Sigmoid colon (tissue), 7 donors: ENCODE measurements around the gene LGMN. TPM values are rescaled to one million over a fixed set of nuclear protein-coding genes. Genes with fewer than 3 reads are reported as not detected.

Experiments
- DNase-seq: peaks from one replicate; pipeline ENCODE4 v3.0.0-alpha.2; 2019
- H3K27ac ChIP-seq, 4 donors: fragments of 200-600 bp; sonication (generic); one replicate each; pipeline ENCODE4 v1.5.1; 2016 to 2019; ENCODE audit warnings: mild to moderate bottlenecking in 1 of 4
- H3K27me3 ChIP-seq, 3 donors: fragments of 200-600 bp; sonication (generic); one replicate each; pipeline ENCODE4 v1.5.1; 2019; ENCODE audit warnings: mild to moderate bottlenecking in 1 of 3
- H3K36me3 ChIP-seq, 4 donors: fragments of 200-600 bp; sonication (generic); one replicate each; pipeline ENCODE4 v1.5.1; 2016 to 2019
- H3K4me1 ChIP-seq, 4 donors: fragments of 200-600 bp; sonication (generic); one replicate each; pipeline ENCODE4 v1.5.1; 2017 to 2019
- H3K4me3 ChIP-seq, 4 donors: fragments of 200-600 bp; sonication (generic); one replicate each; pipeline ENCODE4 v1.5.1; 2017 to 2019; ENCODE audit warnings: mild to moderate bottlenecking in 2 of 4, moderate library complexity in 1 of 4
- H3K9me3 ChIP-seq, 4 donors: fragments of 200-600 bp in 3 of 4; sonication (generic) in 3 of 4; one replicate each; pipeline versions ENCODE4 v1.5.1 to v1.6.1; 2013 to 2019
- EP300 ChIP-seq, 4 donors: sonication (generic); formaldehyde crosslinking; IDR thresholded peaks; one replicate each; pipeline ENCODE4 v1.6.1; 2017; ENCODE audit warnings: antibody characterized with exemption in 4 of 4
- POLR2A ChIP-seq, 2 donors: fragments of 450-650 bp; IDR thresholded peaks; one replicate each; pipeline ENCODE4 v1.6.1; 2016; ENCODE audit warnings: antibody characterized with exemption in 2 of 2, mild to moderate bottlenecking in 2 of 2, moderate library complexity in 2 of 2
- POLR2AphosphoS5 ChIP-seq, 4 donors: sonication (generic); formaldehyde crosslinking; IDR thresholded peaks; one replicate each; pipeline ENCODE4 v1.6.1; 2017; ENCODE audit warnings: antibody characterized with exemption in 4 of 4
- WGBS, 2 donors: extraction: QIAGEN DNeasy Blood & Tissue Kit; methylation state at CpG; one replicate each; pipeline ENCODE4 v1.1.7; 2013; 5-methylcytosine and 5-hydroxymethylcytosine counted together
- intact Hi-C: fragments of 100-400 bp; cut with DNase I; formaldehyde crosslinking; loops from one replicate; pipeline ENCODE4 v1.15.1; 2023
- polyA plus RNA-seq, 3 donors: library from polyadenylated mRNA; stranded (reverse); fragments of 200-250 nt; gene quantifications; one replicate each; pipeline ENCODE4 v1.2.3, GENCODE V29; 2013
- total RNA-seq, 4 donors: library from RNA; depleted of rRNA; stranded (reverse); fragments of >200 nt; gene quantifications; one replicate each; pipeline ENCODE4 v1.1.0, GENCODE V29; 2016
- TF ChIP-seq, protein P1 (sequence below), 4 experiments: fragments of 450-650 bp in 3 of 4; fragments of 200-600 bp in 1 of 4; IDR thresholded peaks; one replicate each; pipeline ENCODE4 v1.5.1; 2016 to 2019; ENCODE audit warnings: antibody characterized with exemption in 4 of 4, mild to moderate bottlenecking in 3 of 4, moderate library complexity in 2 of 4
- donor health status: healthy with polysubstance abuse.
- donor health status: Bipolar disorder and iron deficiency.
- donor health status: healthy.

Gene LGMN
- total and polyA plus RNA-seq, 7 donors: 35.4 to 361 (median 74.1) TPM

GRCh38 chr14:92677087-92677668 lies 71.2 kb downstream of the LGMN start:
- Histone ChIP-seq H3K27me3 (no peaks in the 10 kb centered on the region), H3K4me3 (no peak overlapping the region), H3K36me3 (peaks cover 12 to 57% (median 34%) of the 10 kb centered on the region in 4 donors), H3K4me1 (peaks cover 0 to 18% (median 11%) of the 10 kb centered on the region in 4 donors), H3K27ac (peak overlapping the region in 1 of 4 donors; percentile 25), H3K9me3 (no peaks in the 10 kb centered on the region)
- DNase-seq: peak; percentile 62
- 51 to 87% methylated on average over 4 of the region's 4 CpGs for WGBS, 2 donors
- no peak for TF ChIP-seq EP300 (IDR thresholded peaks at IDR 0.05)
- no peak for TF ChIP-seq POLR2A (IDR thresholded peaks at IDR 0.05)
- no peak for TF ChIP-seq POLR2AphosphoS5 (IDR thresholded peaks at IDR 0.05)
- TF ChIP-seq, protein P1, sequence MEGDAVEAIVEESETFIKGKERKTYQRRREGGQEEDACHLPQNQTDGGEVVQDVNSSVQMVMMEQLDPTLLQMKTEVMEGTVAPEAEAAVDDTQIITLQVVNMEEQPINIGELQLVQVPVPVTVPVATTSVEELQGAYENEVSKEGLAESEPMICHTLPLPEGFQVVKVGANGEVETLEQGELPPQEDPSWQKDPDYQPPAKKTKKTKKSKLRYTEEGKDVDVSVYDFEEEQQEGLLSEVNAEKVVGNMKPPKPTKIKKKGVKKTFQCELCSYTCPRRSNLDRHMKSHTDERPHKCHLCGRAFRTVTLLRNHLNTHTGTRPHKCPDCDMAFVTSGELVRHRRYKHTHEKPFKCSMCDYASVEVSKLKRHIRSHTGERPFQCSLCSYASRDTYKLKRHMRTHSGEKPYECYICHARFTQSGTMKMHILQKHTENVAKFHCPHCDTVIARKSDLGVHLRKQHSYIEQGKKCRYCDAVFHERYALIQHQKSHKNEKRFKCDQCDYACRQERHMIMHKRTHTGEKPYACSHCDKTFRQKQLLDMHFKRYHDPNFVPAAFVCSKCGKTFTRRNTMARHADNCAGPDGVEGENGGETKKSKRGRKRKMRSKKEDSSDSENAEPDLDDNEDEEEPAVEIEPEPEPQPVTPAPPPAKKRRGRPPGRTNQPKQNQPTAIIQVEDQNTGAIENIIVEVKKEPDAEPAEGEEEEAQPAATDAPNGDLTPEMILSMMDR (IDR thresholded peaks at IDR 0.05): no peak
- intact Hi-C loops: no loop called here

DNA sequence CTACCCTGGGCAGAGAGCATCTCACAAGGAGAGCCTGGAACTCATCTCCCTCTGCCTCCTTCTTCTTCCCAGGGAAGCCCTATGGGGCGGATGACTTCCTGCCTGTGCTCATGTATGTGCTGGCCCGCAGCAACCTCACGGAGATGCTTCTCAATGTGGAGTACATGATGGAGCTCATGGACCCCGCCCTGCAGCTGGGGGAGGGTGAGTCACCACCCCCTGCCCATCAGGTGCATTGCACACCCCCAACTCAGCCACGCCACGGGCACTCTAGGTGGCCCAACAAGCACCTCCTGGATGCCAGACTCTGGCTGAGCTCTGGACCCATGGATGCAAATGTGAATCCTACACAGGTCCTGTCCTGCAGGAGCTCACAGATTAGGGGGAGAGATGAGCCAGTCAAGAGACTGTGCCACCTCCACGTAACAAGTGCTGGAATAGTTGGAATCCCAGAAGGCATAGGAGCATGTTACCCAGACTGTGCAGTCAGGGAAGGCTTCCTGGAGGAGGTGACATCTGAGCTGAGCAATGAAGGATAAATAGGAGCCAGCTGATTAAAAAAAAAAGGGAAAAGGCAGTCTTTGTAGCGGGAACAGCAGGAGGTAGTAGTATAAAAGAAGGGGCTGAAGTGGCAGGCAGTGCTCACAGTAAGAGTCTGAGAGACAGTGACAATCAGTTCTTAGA lies 71.9 kb downstream of the LGMN start:
- H3K9me3 ChIP-seq: no peaks in the 10 kb centered on the region
- WGBS, 2 donors: 89 to 93% methylated on average over 8 of the region's 8 CpGs
- no peak for TF ChIP-seq POLR2A (IDR thresholded peaks at IDR 0.05)
- TF ChIP-seq, protein P1 (IDR thresholded peaks at IDR 0.05): no peak
- TF ChIP-seq EP300 (IDR thresholded peaks at IDR 0.05): no peak
- no peak for TF ChIP-seq POLR2AphosphoS5 (IDR thresholded peaks at IDR 0.05)
- H3K36me3 ChIP-seq: peaks cover 12 to 55% (median 35%) of the 10 kb centered on the region in 4 donors
- no peaks in the 10 kb centered on the region for H3K27me3 ChIP-seq
- intact Hi-C loops: no loop called here
- H3K4me1 ChIP-seq: peaks cover 0 to 17% (median 10%) of the 10 kb centered on the region in 4 donors
- H3K27ac ChIP-seq: peak overlapping the region in 2 of 4 donors; percentile 19 to 25
- H3K4me3 ChIP-seq: no peak overlapping the region
- peak; percentile 66 for DNase-seq

GRCh38 chr14:92675976-92676375 lies 72.5 kb downstream of the LGMN start:
- H3K36me3 ChIP-seq: peaks cover 12 to 55% (median 33%) of the 10 kb centered on the region in 4 donors
- peaks cover 0 to 11% (median 4%) of the 10 kb centered on the region in 4 donors for H3K4me1 ChIP-seq
- DNase-seq: peak; percentile 67
- 65 to 79% methylated on average over 9 of the region's 9 CpGs for WGBS, 2 donors
- no peak overlapping the region for H3K4me3 ChIP-seq
- H3K9me3 ChIP-seq: no peaks in the 10 kb centered on the region
- TF ChIP-seq POLR2A (IDR thresholded peaks at IDR 0.05): no peak
- intact Hi-C loops: no loop called here
- H3K27me3 ChIP-seq: no peaks in the 10 kb centered on the region
- peak overlapping the region in 2 of 4 donors; percentile 19 to 25 for H3K27ac ChIP-seq

DNA sequence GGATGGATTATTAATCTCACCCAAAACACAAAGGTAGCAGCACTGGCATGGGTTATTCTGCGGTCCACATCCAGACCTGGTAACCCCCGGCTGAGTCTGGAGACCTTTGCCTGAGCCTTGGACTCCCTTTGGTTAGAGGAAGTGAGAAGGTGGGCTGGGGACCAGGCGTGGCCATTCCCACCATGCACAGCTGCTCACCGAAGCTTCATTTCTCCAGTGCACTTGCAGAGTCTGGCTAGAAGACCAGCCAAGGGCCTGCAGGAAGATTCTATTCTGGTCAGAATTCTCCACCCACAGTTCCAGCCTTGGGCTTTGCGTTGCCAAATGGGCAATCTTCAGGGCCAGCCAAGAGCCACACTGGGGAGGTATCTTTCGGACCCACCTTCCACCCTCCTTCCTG lies 73.0 kb downstream of the LGMN start:
- Histone ChIP-seq H3K27ac (peak overlapping the region in 2 of 4 donors; percentile 19 to 25), H3K27me3 (no peaks in the 10 kb centered on the region), H3K9me3 (no peaks in the 10 kb centered on the region), H3K4me1 (peaks cover 0 to 6% (median 1%) of the 10 kb centered on the region in 4 donors), H3K36me3 (peaks cover 12 to 53% (median 33%) of the 10 kb centered on the region in 4 donors), H3K4me3 (no peak overlapping the region)
- intact Hi-C loops: no loop called here
- peak; percentile 33 for DNase-seq
- TF ChIP-seq, protein P1 (IDR thresholded peaks at IDR 0.05): no peak
- TF ChIP-seq EP300 (IDR thresholded peaks at IDR 0.05) (no peak), POLR2A (IDR thresholded peaks at IDR 0.05) (no peak), POLR2AphosphoS5 (IDR thresholded peaks at IDR 0.05) (no peak)
- 83 to 94% methylated on average over 6 of the region's 6 CpGs for WGBS, 2 donors

- WGBS, 2 donors: 92 to 94% methylated on average over 19 of the region's 19 CpGs
- no peaks in the 10 kb centered on the region for H3K9me3 ChIP-seq
- intact Hi-C loops: no loop called here
- H3K4me3 ChIP-seq: no peak overlapping the region
- H3K27me3 ChIP-seq: no peaks in the 10 kb centered on the region
- TF ChIP-seq, protein P1 (IDR thresholded peaks at IDR 0.05): no peak
- H3K36me3 ChIP-seq: peaks cover 3 to 40% (median 25%) of the 10 kb centered on the region in 4 donors
- H3K27ac ChIP-seq: no peak overlapping the region
- peaks cover 0 to 7% (median 3%) of the 10 kb centered on the region in 4 donors for H3K4me1 ChIP-seq
- DNase-seq: peak; percentile 40
Observed at GRCh38 chr14:92673601-92674150, 74.8 kb downstream of the LGMN start.
